GM12878 (cell line): ENCODE data around the gene ZSWIM5. TPM values are rescaled to one million over a fixed set of nuclear protein-coding genes. Genes with fewer than 3 reads are reported as not detected.
"Not testable (repeated sequence)": the region's sequence is repeated elsewhere in the genome, so short reads cannot be mapped to it uniquely, and the experiment has no call there.

Source experiments
- ATAC-seq: fragments of 200-7000 bp; cut with Tn5 transposase; 3 replicates; pipeline ENCODE4 v1.9.1; 2020; ENCODE audit warnings: mild to moderate bottlenecking, moderate library complexity
- BruUV-seq: library from RNA; stranded (reverse); fragments of 400-500 nt; replicated peaks from 2 replicates; lab custom pipeline; 2021; lab: Mats Ljungman, UMichigan
- CTCF ChIA-PET: fragments of 300-600 bp; sonication (Branson Sonifier 250); formaldehyde crosslinking; extraction: SDS; loops from one replicate; lab custom pipeline; 2021; ENCODE audit warnings: inconsistent platforms; lab: Yijun Ruan, JAX
- POLR2A ChIA-PET: fragments of 350-600 bp; formaldehyde crosslinking; extraction: SDS; loops from one replicate; lab custom pipeline; 2021; ENCODE audit warnings: inconsistent platforms; lab: Charles Lee
- RAD21 ChIA-PET: fragments of 300-600 bp; sonication (Branson Sonifier 250); formaldehyde crosslinking; loops from one replicate; lab custom pipeline; 2023; ENCODE audit warnings: antibody characterized with exemption; ENCODE audit not compliant: unreplicated experiment; lab: Charles Lee
- SMC1A ChIA-PET: fragments of 300-600 bp; sonication (Branson Sonifier 250); formaldehyde crosslinking; loops from one replicate; lab custom pipeline; 2023; ENCODE audit not compliant: unreplicated experiment, uncharacterized antibody; lab: Charles Lee
- DNase-seq: peaks from one replicate; pipeline ENCODE4 v3.0.0-alpha.2; 2011; ENCODE audit warnings: low read depth, low spot score
- FAIRE-seq: peaks from 3 replicates; lab custom pipeline; 2011; peaks lifted over from hg19 to GRCh38; lab: Jason Lieb, UNC
- H2AFZ ChIP-seq: 2 replicates; pipeline ENCODE4 v1.6.0; 2011; ENCODE audit warnings: low read depth, low read length, control low read depth; ENCODE audit not compliant: control insufficient read depth
- H3K27ac ChIP-seq: 2 replicates; pipeline ENCODE4 v1.5.1; 2011; ENCODE audit warnings: control low read depth; ENCODE audit not compliant: control insufficient read depth, insufficient read depth
- H3K27me3 ChIP-seq, 2 experiments: replicated peaks in 1 of 2; 2 replicates each; pipeline versions ENCODE4 v1.6.0 to v1.6.1; 2011; ENCODE audit warnings: low read length in 1 of 2; ENCODE audit not compliant: control insufficient read depth in 2 of 2, insufficient read depth in 2 of 2
- H3K36me3 ChIP-seq, 2 experiments: 2 replicates each; pipeline ENCODE4 v1.5.1; 2011; ENCODE audit warnings: low read length in 1 of 2; ENCODE audit not compliant: control insufficient read depth in 2 of 2, insufficient read depth in 2 of 2
- H3K4me1 ChIP-seq: 2 replicates; pipeline ENCODE4 v1.6.1; 2011; ENCODE audit warnings: mild to moderate bottlenecking, low read length, moderate library complexity, mixed read lengths; ENCODE audit not compliant: control insufficient read depth, insufficient read depth
- H3K4me2 ChIP-seq: 2 replicates; pipeline ENCODE4 v1.6.0; 2011; ENCODE audit warnings: control low read depth; ENCODE audit not compliant: control insufficient read depth, insufficient read depth
- H3K4me3 ChIP-seq: fragments of 200-600 bp; sonication (generic); 2 replicates; pipeline ENCODE4 v1.5.1; 2016
- H3K79me2 ChIP-seq: 2 replicates; pipeline ENCODE4 v1.6.0; 2011; ENCODE audit warnings: low read length; ENCODE audit not compliant: control insufficient read depth, insufficient read depth
- H3K9ac ChIP-seq: 2 replicates; pipeline ENCODE4 v1.8.0; 2011; ENCODE audit warnings: low read length, control low read depth, mixed read lengths; ENCODE audit not compliant: control insufficient read depth, insufficient read depth
- H3K9me3 ChIP-seq: replicated peaks from 3 replicates; pipeline ENCODE4 v1.5.1; 2011; ENCODE audit warnings: mild to moderate bottlenecking, low read length; ENCODE audit not compliant: control insufficient read depth, insufficient read depth
- H4K20me1 ChIP-seq: 2 replicates; pipeline ENCODE4 v1.6.0; 2011; ENCODE audit not compliant: control insufficient read depth, insufficient read depth
- BRCA1 ChIP-seq: IDR thresholded peaks from 2 replicates; pipeline ENCODE4 v1.6.1; 2011; ENCODE audit warnings: low read depth, low read length, improper control_type of control experiment
- CBX5 ChIP-seq: sonication (generic); IDR thresholded peaks from 2 replicates; pipeline ENCODE4 v1.6.1; 2016; ENCODE audit warnings: low read depth, moderate library complexity, mild to moderate bottlenecking, inconsistent platforms
- CHD1 ChIP-seq: IDR thresholded peaks from 2 replicates; pipeline ENCODE4 v1.6.1; 2012; ENCODE audit warnings: low read depth, low read length, improper control_type of control experiment
- MEF2A ChIP-seq: IDR thresholded peaks from 2 replicates; pipeline ENCODE4 v1.6.1; 2011; ENCODE audit warnings: low read depth, mild to moderate bottlenecking, low read length, moderate library complexity; ENCODE audit not compliant: insufficient read depth
- PAX8 ChIP-seq: fragments of 450-650 bp; IDR thresholded peaks from 2 replicates; pipeline ENCODE4 v1.6.1; 2017; ENCODE audit warnings: mild to moderate bottlenecking, moderate library complexity
- SIX5 ChIP-seq: IDR thresholded peaks from 2 replicates; pipeline ENCODE4 v1.6.1; 2011; ENCODE audit warnings: mild to moderate bottlenecking, low read depth, low read length, moderate library complexity; ENCODE audit not compliant: severe bottlenecking
- SP1 ChIP-seq: IDR thresholded peaks from one replicate; pipeline ENCODE4 v1.6.1; 2011; ENCODE audit warnings: low read depth, low read length
- SRF ChIP-seq, 2 experiments: IDR thresholded peaks; 2 replicates each; pipeline ENCODE4 v1.6.1; 2011; ENCODE audit warnings: low read depth in 2 of 2, low read length in 2 of 2, mild to moderate bottlenecking in 1 of 2, moderate library complexity in 1 of 2
- STAT3 ChIP-seq: IDR thresholded peaks from 2 replicates; pipeline ENCODE4 v1.6.1; 2011; ENCODE audit warnings: low read depth, low read length, improper control_type of control experiment
- WGBS: methylation state at CpG from one replicate; pipeline ENCODE4 v1.1.6; 2016; ENCODE audit warnings: low lambda C conversion rate; ENCODE audit not compliant: insufficient replicate concordance, insufficient coverage; ENCODE audit errors: missing lambda C conversion rate; 5-methylcytosine and 5-hydroxymethylcytosine counted together
- in situ Hi-C: fragments of 300-500 bp; cut with MboI; formaldehyde crosslinking; loops from 9 replicates; pipeline ENCODE4 v1.14.3; 2018; ENCODE audit warnings: mixed read lengths
- intact Hi-C: fragments of 100-400 bp; cut with micrococcal nuclease; formaldehyde crosslinking; loops from one replicate; pipeline ENCODE4 v1.14.2; 2022; ENCODE audit not compliant: unreplicated experiment
- polyA plus RNA-seq, 11 experiments: library from polyadenylated mRNA; depleted of rRNA in 4 of 11; unstranded in 6 of 11; stranded (reverse) in 5 of 11; fragments of >200 nt; fragmentation: Nextera tagmentation in 4 of 11; fragmentation: Illumina TruSeq in 1 of 11; extraction: Ambion mirVana in 4 of 11; extraction: Trizol in 1 of 11; gene quantifications; 1 replicate in 1 of 11; 2 replicates in 10 of 11; pipeline versions ENCODE4 v1.2.1 to v1.2.3, GENCODE V29; 2011 to 2016; ENCODE audit warnings: inconsistent platforms in 2 of 11, missing spikeins in 2 of 11, low read depth in 1 of 11
- total RNA-seq, 4 experiments: library from RNA; depleted of rRNA in 3 of 4; stranded (reverse); fragments of >200 nt in 3 of 4; fragmentation: Illumina TruSeq in 1 of 4; extraction: Trizol in 1 of 4; gene quantifications; 2 replicates each; pipeline versions ENCODE4 v1.2.1 to v1.2.3, GENCODE V29; 2013 to 2021
- TF ChIP-seq, protein P1 (sequence below): IDR thresholded peaks from 2 replicates; pipeline ENCODE4 v1.6.1; 2011; ENCODE audit warnings: borderline replicate concordance, low read depth, mild to moderate bottlenecking, moderate library complexity, low read length; ENCODE audit not compliant: insufficient read depth, poor library complexity, severe bottlenecking
- TF ChIP-seq, protein P2 (sequence below): fragments of 450-650 bp; conservative IDR thresholded peaks from 2 replicates; pipeline ENCODE4 v1.6.1; 2017; ENCODE audit warnings: mild to moderate bottlenecking, moderate library complexity
- TF ChIP-seq, protein P3 (sequence below): IDR thresholded peaks from 2 replicates; pipeline ENCODE4 v1.6.1; 2011; ENCODE audit warnings: mild to moderate bottlenecking, low read depth, low read length, moderate library complexity; ENCODE audit not compliant: insufficient replicate concordance

The ZSWIM5 gene
- total and polyA plus RNA-seq, 10 of the 15 experiments (the other 5 are each of a cell fraction or from before 2014, with no cell fraction given) = 0.07 to 0.97 (median 0.34) TPM; not detected in 1

DNA sequence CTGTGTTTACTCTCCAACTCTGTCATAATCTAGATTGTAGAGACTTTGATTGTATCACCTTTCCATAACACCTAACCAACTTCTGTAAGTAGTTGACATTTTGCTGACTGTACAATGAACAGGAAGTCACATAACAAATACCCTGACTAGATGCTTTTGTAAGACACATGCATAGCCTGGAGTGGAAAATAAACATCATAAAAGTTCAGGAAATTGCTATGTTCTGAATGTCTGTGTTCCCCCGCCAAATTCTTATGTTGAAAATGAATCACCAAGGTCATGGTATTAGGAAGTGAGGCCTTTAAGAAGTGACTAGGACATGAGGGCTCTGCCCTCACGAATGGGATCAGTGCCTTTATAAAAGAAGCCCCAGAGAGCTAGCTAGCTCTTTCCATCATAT, 40.4 kb upstream of the ZSWIM5 start:
- RAD21 ChIA-PET = no interaction called here
- DNase-seq = no peak

DNA sequence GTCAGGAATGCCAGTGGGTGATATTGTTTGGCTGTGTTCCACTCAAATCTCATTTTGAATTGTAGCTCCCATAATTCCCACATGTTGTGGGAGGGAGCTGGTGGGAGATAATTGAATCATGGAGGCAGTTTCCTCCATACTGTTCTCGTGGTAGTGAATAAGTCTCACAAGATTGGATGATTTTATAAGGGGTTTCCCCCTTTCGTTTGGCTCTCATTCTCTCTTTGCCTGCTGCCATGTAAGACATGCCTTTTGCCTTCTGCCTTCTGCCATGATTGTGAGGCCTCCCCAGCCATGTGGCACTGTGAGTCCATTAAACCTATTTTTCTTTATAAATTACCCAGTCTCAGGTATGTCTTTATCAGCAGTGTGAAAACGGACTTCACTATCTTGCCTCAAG, 40.0 kb upstream of the ZSWIM5 start:
- H3K9ac ChIP-seq, H3K4me3 ChIP-seq, in situ Hi-C loops, H3K27ac ChIP-seq, SMC1A ChIA-PET, intact Hi-C loops, H3K4me2 ChIP-seq, RAD21 ChIA-PET, H2AFZ ChIP-seq, H3K36me3 ChIP-seq, BruUV-seq, ATAC-seq, FAIRE-seq, H3K9me3 ChIP-seq, H3K4me1 ChIP-seq, H4K20me1 ChIP-seq, H3K27me3 ChIP-seq, CTCF ChIA-PET, H3K79me2 ChIP-seq, POLR2A ChIA-PET, DNase-seq: not testable (repeated sequence)
- 2% methylated on average over 3 of the region's 3 CpGs for WGBS

More for the DNA sequence above, 40.4 kb upstream of the ZSWIM5 start:
- no peaks in the 10 kb centered on the region for H4K20me1 ChIP-seq
- CTCF ChIA-PET = no interaction called here
- SMC1A ChIA-PET = no interaction called here
- BruUV-seq = no TSS peak
- H3K27ac ChIP-seq = no peak overlapping the region
- H3K9me3 ChIP-seq = no peaks in the 10 kb centered on the region; the same call in 2 of the 3 replicates
- 41% methylated on average over 2 of the region's 2 CpGs for WGBS
- in situ Hi-C loops (no loop called here), intact Hi-C loops (no loop called here)
- POLR2A ChIA-PET = no interaction called here
- H2AFZ ChIP-seq = no peak overlapping the region
- no peaks in the 10 kb centered on the region for H3K27me3 ChIP-seq
- no peaks in the 10 kb centered on the region for H3K4me1 ChIP-seq
- H3K4me3 ChIP-seq = no peak overlapping the region
- H3K9ac ChIP-seq = no peak overlapping the region
- H3K36me3 ChIP-seq = no peaks in the 10 kb centered on the region
- FAIRE-seq = no peak
- no peak overlapping the region for H3K4me2 ChIP-seq
- H3K79me2 ChIP-seq = no peaks in the 10 kb centered on the region
- ATAC-seq = no peak
- TF ChIP-seq, protein P1, sequence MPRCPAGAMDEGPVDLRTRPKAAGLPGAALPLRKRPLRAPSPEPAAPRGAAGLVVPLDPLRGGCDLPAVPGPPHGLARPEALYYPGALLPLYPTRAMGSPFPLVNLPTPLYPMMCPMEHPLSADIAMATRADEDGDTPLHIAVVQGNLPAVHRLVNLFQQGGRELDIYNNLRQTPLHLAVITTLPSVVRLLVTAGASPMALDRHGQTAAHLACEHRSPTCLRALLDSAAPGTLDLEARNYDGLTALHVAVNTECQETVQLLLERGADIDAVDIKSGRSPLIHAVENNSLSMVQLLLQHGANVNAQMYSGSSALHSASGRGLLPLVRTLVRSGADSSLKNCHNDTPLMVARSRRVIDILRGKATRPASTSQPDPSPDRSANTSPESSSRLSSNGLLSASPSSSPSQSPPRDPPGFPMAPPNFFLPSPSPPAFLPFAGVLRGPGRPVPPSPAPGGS = no peak
- TF ChIP-seq CBX5 = no peak
- TF ChIP-seq PAX8 = no peak
- TF ChIP-seq SP1 = no peak
- TF ChIP-seq, protein P2, sequence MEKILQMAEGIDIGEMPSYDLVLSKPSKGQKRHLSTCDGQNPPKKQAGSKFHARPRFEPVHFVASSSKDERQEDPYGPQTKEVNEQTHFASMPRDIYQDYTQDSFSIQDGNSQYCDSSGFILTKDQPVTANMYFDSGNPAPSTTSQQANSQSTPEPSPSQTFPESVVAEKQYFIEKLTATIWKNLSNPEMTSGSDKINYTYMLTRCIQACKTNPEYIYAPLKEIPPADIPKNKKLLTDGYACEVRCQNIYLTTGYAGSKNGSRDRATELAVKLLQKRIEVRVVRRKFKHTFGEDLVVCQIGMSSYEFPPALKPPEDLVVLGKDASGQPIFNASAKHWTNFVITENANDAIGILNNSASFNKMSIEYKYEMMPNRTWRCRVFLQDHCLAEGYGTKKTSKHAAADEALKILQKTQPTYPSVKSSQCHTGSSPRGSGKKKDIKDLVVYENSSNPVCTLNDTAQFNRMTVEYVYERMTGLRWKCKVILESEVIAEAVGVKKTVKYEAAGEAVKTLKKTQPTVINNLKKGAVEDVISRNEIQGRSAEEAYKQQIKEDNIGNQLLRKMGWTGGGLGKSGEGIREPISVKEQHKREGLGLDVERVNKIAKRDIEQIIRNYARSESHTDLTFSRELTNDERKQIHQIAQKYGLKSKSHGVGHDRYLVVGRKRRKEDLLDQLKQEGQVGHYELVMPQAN = no peak
- TF ChIP-seq, protein P3, sequence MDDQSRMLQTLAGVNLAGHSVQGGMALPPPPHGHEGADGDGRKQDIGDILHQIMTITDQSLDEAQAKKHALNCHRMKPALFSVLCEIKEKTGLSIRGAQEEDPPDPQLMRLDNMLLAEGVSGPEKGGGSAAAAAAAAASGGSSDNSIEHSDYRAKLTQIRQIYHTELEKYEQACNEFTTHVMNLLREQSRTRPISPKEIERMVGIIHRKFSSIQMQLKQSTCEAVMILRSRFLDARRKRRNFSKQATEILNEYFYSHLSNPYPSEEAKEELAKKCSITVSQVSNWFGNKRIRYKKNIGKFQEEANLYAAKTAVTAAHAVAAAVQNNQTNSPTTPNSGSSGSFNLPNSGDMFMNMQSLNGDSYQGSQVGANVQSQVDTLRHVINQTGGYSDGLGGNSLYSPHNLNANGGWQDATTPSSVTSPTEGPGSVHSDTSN = no peak
- no peak for TF ChIP-seq STAT3
- TF ChIP-seq BRCA1 = no peak
- TF ChIP-seq SRF (IDR thresholded peaks at IDR 0.05; ENCODE audit: low read depth in 2 of 2, low read length in 2 of 2) = no peak
- no peak for TF ChIP-seq MEF2A
- TF ChIP-seq SIX5 = no peak
- no peak for TF ChIP-seq CHD1
